ENCODE data around the gene ZCCHC13. TPM values are rescaled to one million over a fixed set of nuclear protein-coding genes. Genes with fewer than 3 reads are reported as not detected.

ZCCHC13 gene
- total RNA-seq, 1 donor from 2014 or later, result not detected

DNA sequence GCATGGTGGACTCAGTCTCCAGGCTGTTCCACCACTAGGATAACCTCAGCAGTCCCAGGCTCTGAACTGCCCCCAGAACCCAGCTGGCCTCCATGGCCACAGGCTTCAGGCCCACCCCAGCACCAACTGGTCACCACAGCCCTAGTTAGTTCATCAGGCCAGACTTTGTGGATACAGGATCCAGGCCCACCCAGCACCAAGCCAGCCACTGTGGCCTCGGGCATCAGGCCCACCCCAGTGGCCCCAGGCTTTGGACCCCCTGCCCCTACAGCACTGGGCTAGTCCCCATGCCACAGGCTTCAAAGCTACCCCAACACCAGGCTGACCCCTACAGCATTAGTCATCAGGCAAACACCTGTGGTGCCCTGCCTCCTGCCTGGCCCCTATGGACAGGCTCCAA, 50.0 kb downstream of the ZCCHC13 start:
- TF ChIP-seq, protein P1, sequence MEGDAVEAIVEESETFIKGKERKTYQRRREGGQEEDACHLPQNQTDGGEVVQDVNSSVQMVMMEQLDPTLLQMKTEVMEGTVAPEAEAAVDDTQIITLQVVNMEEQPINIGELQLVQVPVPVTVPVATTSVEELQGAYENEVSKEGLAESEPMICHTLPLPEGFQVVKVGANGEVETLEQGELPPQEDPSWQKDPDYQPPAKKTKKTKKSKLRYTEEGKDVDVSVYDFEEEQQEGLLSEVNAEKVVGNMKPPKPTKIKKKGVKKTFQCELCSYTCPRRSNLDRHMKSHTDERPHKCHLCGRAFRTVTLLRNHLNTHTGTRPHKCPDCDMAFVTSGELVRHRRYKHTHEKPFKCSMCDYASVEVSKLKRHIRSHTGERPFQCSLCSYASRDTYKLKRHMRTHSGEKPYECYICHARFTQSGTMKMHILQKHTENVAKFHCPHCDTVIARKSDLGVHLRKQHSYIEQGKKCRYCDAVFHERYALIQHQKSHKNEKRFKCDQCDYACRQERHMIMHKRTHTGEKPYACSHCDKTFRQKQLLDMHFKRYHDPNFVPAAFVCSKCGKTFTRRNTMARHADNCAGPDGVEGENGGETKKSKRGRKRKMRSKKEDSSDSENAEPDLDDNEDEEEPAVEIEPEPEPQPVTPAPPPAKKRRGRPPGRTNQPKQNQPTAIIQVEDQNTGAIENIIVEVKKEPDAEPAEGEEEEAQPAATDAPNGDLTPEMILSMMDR (conservative IDR thresholded peaks at IDR 0.05), result no peak

More for the DNA sequence above, 50.0 kb downstream of the ZCCHC13 start:
- no peak overlapping the region for H3K27ac Mint-ChIP-seq (ENCODE audit: unreplicated experiment)
- H3K36me3 Mint-ChIP-seq (ENCODE audit: low read depth), result no peaks in the 10 kb centered on the region
- H3K4me3 Mint-ChIP-seq, result no peak overlapping the region
- no peak for DNase-seq (ENCODE audit: low read depth, low spot score)
- peaks cover 2% of the 10 kb centered on the region for H3K9me3 Mint-ChIP-seq
- no peaks in the 10 kb centered on the region for H3K27me3 Mint-ChIP-seq (ENCODE audit: low read depth)
- H3K4me1 Mint-ChIP-seq, result no peaks in the 10 kb centered on the region

Small RNA genes within 50 kb of the gene (microRNA-seq; reads per million reads assigned to microRNA genes)
- gene MIR374A (3,988 reads per million, percentile 90 among the genes with 10 or more reads in this experiment), gene MIR545 (63.4 reads per million, percentile 55 among the genes with 10 or more reads in this experiment)

Other genes starting within 250 kb of the ZCCHC13 start
- 17.8 and 19.8 TPM in 2 replicates for gene SLC16A2, start 117.3 kb downstream of the ZCCHC13 start, total RNA-seq